Left lung (tissue), 10 donors: ENCODE results near the gene GRIA2. TPM values are rescaled to one million over a fixed set of nuclear protein-coding genes. Genes with fewer than 3 reads are reported as not detected.

Source experiments
- ATAC-seq: fragments of 200-7000 bp; cut with Tn5 transposase; one replicate; pipeline ENCODE4 v1.9.1; 2020; ENCODE audit warnings: moderate library complexity
- DNase-seq, 4 donors: peaks; one replicate each; pipeline ENCODE4 v3.0.0-alpha.2; 2013 to 2020
- H3K27ac ChIP-seq, 2 donors: fragments of 200-600 bp; sonication (generic) in 1 of 2; one replicate each; pipeline versions ENCODE4 v1.5.0 to v1.8.0; 2020 to 2021
- H3K27me3 ChIP-seq, 2 donors: fragments of 200-600 bp; sonication (generic) in 1 of 2; one replicate each; pipeline versions ENCODE4 v1.5.0 to v1.8.0; 2020 to 2021
- H3K36me3 ChIP-seq, 2 donors: fragments of 200-600 bp; sonication (generic) in 1 of 2; one replicate each; pipeline versions ENCODE4 v1.5.0 to v1.8.0; 2020 to 2021
- H3K4me1 ChIP-seq, 2 donors: fragments of 200-600 bp; one replicate each; pipeline ENCODE4 v1.8.0; 2021
- H3K4me3 ChIP-seq, 2 donors: fragments of 200-600 bp; sonication (generic) in 1 of 2; one replicate each; pipeline versions ENCODE4 v1.5.0 to v1.8.0; 2020 to 2021; ENCODE audit warnings: mild to moderate bottlenecking in 1 of 2
- H3K9me3 ChIP-seq, 2 donors: fragments of 200-600 bp; sonication (generic) in 1 of 2; one replicate each; pipeline versions ENCODE4 v1.5.0 to v1.8.0; 2020 to 2021
- CTCF ChIP-seq, 2 donors: fragments of 200-600 bp; sonication (generic) in 1 of 2; IDR thresholded peaks; one replicate each; pipeline versions ENCODE4 v1.5.0 to v1.8.0; 2021; ENCODE audit warnings: antibody characterized with exemption in 2 of 2
- intact Hi-C, 2 donors: fragments of 100-400 bp; cut with DNase I; formaldehyde crosslinking; loops; one replicate each; pipeline versions ENCODE4 v1.11.2 to v1.14.2; 2022
- polyA plus RNA-seq, 6 donors: library from polyadenylated mRNA; unstranded; fragments of 120-200 nt; gene quantifications; one replicate each; pipeline ENCODE4 v1.2.1, GENCODE V29; 2013; ENCODE audit not compliant: insufficient read length in 6 of 6
- total RNA-seq, 2 donors: library from RNA; stranded (reverse); fragmentation: NEBNext Ultra II Directional; extraction: Animal tissue kit (Norgen Biotek cat#: 25700); gene quantifications; one replicate each; pipeline ENCODE4 v1.2.1, GENCODE V29; 2021
- donor health status: DM: no; HTN: yes; CAD: no.
- donor health status: DM: no; HTN: no; CAD: no.

GRIA2 gene
- total and polyA plus RNA-seq, 8 donors, result 1.5 to 3.5 (median 1.9) TPM; not detected in 2

- Histone ChIP-seq H3K27ac (no peak overlapping the region), H3K4me1 (no peaks in the 10 kb centered on the region), H3K27me3 (peaks cover 37 to 61% of the 10 kb centered on the region in 2 donors), H3K9me3 (no peaks in the 10 kb centered on the region), H3K4me3 (no peak overlapping the region), H3K36me3 (no peaks in the 10 kb centered on the region)
- DNase-seq (no peak), ATAC-seq (no peak)
- intact Hi-C loops, result no loop called here
- TF ChIP-seq CTCF (IDR thresholded peaks at IDR 0.05), result no peak
Measured at GRCh38 chr4:157221426-157221894, 932 bp downstream of the GRIA2 start.

GRCh38 chr4:157221895-157222770, 1.6 kb downstream of the GRIA2 start:
- peaks cover 37 to 61% of the 10 kb centered on the region in 2 donors for H3K27me3 ChIP-seq
- H3K4me1 ChIP-seq, result no peaks in the 10 kb centered on the region
- H3K36me3 ChIP-seq, result no peaks in the 10 kb centered on the region
- H3K4me3 ChIP-seq, result no peak overlapping the region
- H3K9me3 ChIP-seq, result no peaks in the 10 kb centered on the region
- peak in 2 of 4 donors; percentile 7 to 65 for DNase-seq
- no peak overlapping the region for H3K27ac ChIP-seq
- TF ChIP-seq CTCF (IDR thresholded peaks at IDR 0.05), result no peak
- ATAC-seq, result no peak
- intact Hi-C loops, result no loop called here

GRCh38 chr4:157222771-157223160, 2.2 kb downstream of the GRIA2 start:
- no peaks in the 10 kb centered on the region for H3K9me3 ChIP-seq
- DNase-seq, result no peak
- H3K27ac ChIP-seq, result no peak overlapping the region
- no peak for TF ChIP-seq CTCF (IDR thresholded peaks at IDR 0.05)
- no peaks in the 10 kb centered on the region for H3K36me3 ChIP-seq
- intact Hi-C loops, result no loop called here
- H3K27me3 ChIP-seq, result peaks cover 37 to 61% of the 10 kb centered on the region in 2 donors
- ATAC-seq, result no peak
- H3K4me1 ChIP-seq, result no peaks in the 10 kb centered on the region
- H3K4me3 ChIP-seq, result no peak overlapping the region

GRCh38 chr4:157223456-157223855, 2.9 kb downstream of the GRIA2 start:
- no peak for ATAC-seq
- Histone ChIP-seq H3K4me1 (no peaks in the 10 kb centered on the region), H3K27ac (no peak overlapping the region), H3K4me3 (no peak overlapping the region), H3K36me3 (no peaks in the 10 kb centered on the region), H3K27me3 (peaks cover 37 to 61% of the 10 kb centered on the region in 2 donors), H3K9me3 (no peaks in the 10 kb centered on the region)
- no peak for TF ChIP-seq CTCF (IDR thresholded peaks at IDR 0.05)
- intact Hi-C loops, result no loop called here
- DNase-seq, result no peak

- Histone ChIP-seq H3K4me3 (no peak overlapping the region), H3K36me3 (no peaks in the 10 kb centered on the region), H3K27ac (no peak overlapping the region), H3K27me3 (peaks cover 31 to 49% of the 10 kb centered on the region in 2 donors), H3K4me1 (no peaks in the 10 kb centered on the region), H3K9me3 (no peaks in the 10 kb centered on the region)
- TF ChIP-seq CTCF (IDR thresholded peaks at IDR 0.05), result no peak
- ATAC-seq (no peak), DNase-seq (no peak)
- intact Hi-C loops, result no loop called here
Measured at GRCh38 chr4:157225096-157225495, 4.6 kb downstream of the GRIA2 start.
